NB4 (cell line): ENCODE results near the gene MTX1.
A peak's percentile ranks its signal among the peaks of the same experiment; 100 is the strongest.

Source experiments
- DNase-seq: peaks from one replicate; pipeline ENCODE4 v3.0.0; 2010; ENCODE audit warnings: low read depth
- H3K4me3 ChIP-seq: one replicate; pipeline ENCODE4 v1.5.1; 2011; ENCODE audit warnings: mild to moderate bottlenecking, low read depth, low read length, moderate library complexity
- MYC ChIP-seq: IDR thresholded peaks from 2 replicates; pipeline ENCODE4 v1.6.1; 2011; ENCODE audit warnings: low read depth, low read length
- POLR2A ChIP-seq: IDR thresholded peaks from 2 replicates; pipeline ENCODE4 v1.6.1; 2011; ENCODE audit warnings: mild to moderate bottlenecking; ENCODE audit not compliant: insufficient read length; ENCODE audit errors: extremely low read depth
- TF ChIP-seq, protein P1 (sequence below): IDR thresholded peaks from 2 replicates; pipeline ENCODE4 v1.6.1; 2011; ENCODE audit warnings: low read depth, low read length
- TF ChIP-seq, protein P2 (sequence below): IDR thresholded peaks from one replicate; pipeline ENCODE4 v1.5.1; 2012; ENCODE audit warnings: low read depth, low read length

The MTX1 gene

GRCh38 chr1:155256058-155256852 lies 47.8 kb downstream of the MTX1 start:
- TF ChIP-seq POLR2A (no peak), MYC (no peak)
- TF ChIP-seq, protein P1, sequence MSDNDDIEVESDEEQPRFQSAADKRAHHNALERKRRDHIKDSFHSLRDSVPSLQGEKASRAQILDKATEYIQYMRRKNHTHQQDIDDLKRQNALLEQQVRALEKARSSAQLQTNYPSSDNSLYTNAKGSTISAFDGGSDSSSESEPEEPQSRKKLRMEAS: no peak
- TF ChIP-seq, protein P2, sequence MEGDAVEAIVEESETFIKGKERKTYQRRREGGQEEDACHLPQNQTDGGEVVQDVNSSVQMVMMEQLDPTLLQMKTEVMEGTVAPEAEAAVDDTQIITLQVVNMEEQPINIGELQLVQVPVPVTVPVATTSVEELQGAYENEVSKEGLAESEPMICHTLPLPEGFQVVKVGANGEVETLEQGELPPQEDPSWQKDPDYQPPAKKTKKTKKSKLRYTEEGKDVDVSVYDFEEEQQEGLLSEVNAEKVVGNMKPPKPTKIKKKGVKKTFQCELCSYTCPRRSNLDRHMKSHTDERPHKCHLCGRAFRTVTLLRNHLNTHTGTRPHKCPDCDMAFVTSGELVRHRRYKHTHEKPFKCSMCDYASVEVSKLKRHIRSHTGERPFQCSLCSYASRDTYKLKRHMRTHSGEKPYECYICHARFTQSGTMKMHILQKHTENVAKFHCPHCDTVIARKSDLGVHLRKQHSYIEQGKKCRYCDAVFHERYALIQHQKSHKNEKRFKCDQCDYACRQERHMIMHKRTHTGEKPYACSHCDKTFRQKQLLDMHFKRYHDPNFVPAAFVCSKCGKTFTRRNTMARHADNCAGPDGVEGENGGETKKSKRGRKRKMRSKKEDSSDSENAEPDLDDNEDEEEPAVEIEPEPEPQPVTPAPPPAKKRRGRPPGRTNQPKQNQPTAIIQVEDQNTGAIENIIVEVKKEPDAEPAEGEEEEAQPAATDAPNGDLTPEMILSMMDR: no peak
- no peak overlapping the region for H3K4me3 ChIP-seq
- no peak for DNase-seq

DNA sequence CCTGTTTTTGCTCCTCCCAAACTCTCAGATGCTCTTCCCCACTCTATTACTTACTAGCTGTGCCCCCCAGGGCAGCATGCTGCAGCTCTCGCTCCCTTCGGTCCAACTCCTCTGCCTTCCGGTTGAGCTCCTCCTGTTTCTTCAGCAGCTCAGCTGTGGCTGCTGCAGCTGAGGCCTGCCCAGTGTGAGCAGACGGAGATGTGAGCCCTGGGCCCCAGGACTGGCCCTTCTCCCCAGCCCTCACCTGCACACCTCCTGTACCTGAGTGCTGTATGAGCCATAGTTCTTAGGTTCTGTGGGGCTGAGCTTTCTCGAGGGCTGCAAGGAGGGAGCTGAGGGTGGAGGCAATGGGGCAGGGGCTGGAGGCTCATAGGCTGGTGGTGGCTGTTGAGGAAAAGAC lies 51.8 kb downstream of the MTX1 start:
- H3K4me3 ChIP-seq: peak overlapping the region; percentile 89
- TF ChIP-seq POLR2A: no peak
- TF ChIP-seq MYC: no peak
- TF ChIP-seq, protein P1: no peak
- no peak for DNase-seq

GRCh38 chr1:155261493-155261851 lies 53.0 kb downstream of the MTX1 start:
- peak; percentile 46 for DNase-seq
- TF ChIP-seq, protein P1: no peak
- TF ChIP-seq POLR2A: no peak
- TF ChIP-seq MYC: no peak
- TF ChIP-seq, protein P2: no peak

GRCh38 chr1:155261852-155262673 lies 53.6 kb downstream of the MTX1 start, which contains the start of gene SCAMP3:
TSS of gene SCAMP3 (minus strand) at chr1:155262360. CDS start at chr1:155262151, 209 bp downstream.
- DNase-seq: peak; percentile 98
- TF ChIP-seq, protein P1: peak; percentile 99
- TF ChIP-seq, protein P2: no peak
- peak; percentile 60 for TF ChIP-seq POLR2A
- peak; percentile 92 for TF ChIP-seq MYC

More at GRCh38 chr1:155261493-155261851, 53.0 kb downstream of the MTX1 start:
- H3K4me3 ChIP-seq: peak overlapping the region; percentile 89

DNA sequence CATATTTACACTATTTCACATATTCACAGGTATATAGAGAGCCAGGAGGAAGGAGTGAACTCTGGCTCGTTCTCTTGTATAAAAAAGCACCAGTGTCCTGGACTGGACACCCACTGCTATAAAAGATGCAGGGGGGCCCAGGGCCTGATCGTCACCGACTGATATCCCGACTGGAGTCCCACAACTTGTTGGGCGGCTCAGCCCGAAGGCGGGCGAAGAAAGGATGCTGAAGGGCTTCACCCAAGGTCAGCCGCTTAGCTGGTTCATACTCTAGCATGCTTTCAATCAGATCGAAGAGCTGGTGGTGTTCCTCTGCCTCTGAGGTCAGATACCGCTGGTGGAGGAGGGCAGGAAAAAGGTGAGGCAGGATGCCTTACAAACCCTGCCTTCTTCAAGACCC lies 54.6 kb downstream of the MTX1 start:
- no peak overlapping the region for H3K4me3 ChIP-seq
- TF ChIP-seq POLR2A (no peak), MYC (no peak)
- TF ChIP-seq, protein P2: no peak
- TF ChIP-seq, protein P1: no peak
- DNase-seq: no peak

More at GRCh38 chr1:155261852-155262673, 53.6 kb downstream of the MTX1 start, which contains the start of gene SCAMP3:
- H3K4me3 ChIP-seq: peak within 1 kb of the TSS; percentile 89
